HepG2 (cell line): ENCODE results near the gene CCDC50.

ENCODE experiments used
- CEBPB ChIP-seq: IDR thresholded peaks from 2 replicates; pipeline ENCODE4 v1.6.1; 2011; ENCODE audit warnings: low read depth, low read length, improper control_type of control experiment, borderline replicate concordance
- HIVEP1 ChIP-seq: sonication (generic); formaldehyde crosslinking; IDR thresholded peaks from 2 replicates; pipeline ENCODE4 v1.4.0; 2020; ENCODE audit warnings: mild to moderate bottlenecking, missing genetic modification reagents
- POLR2A ChIP-seq, 2 experiments: IDR thresholded peaks; 2 replicates each; pipeline ENCODE4 v1.6.1; 2011; ENCODE audit warnings: low read depth in 2 of 2, low read length in 2 of 2, mild to moderate bottlenecking in 1 of 2, moderate library complexity in 1 of 2; ENCODE audit not compliant: insufficient read depth in 1 of 2
- SNAPC5 ChIP-seq: sonication (generic); formaldehyde crosslinking; IDR thresholded peaks from 2 replicates; pipeline ENCODE4 v1.8.1; 2023; ENCODE audit warnings: mild to moderate bottlenecking, missing genetic modification reagents, borderline replicate concordance
- TF ChIP-seq, protein P1 (sequence below): sonication (generic); formaldehyde crosslinking; IDR thresholded peaks from 2 replicates; pipeline ENCODE4 v1.5.1; 2020; ENCODE audit warnings: mild to moderate bottlenecking, missing genetic modification reagents, borderline replicate concordance
- TF ChIP-seq, protein P2 (sequence below): sonication (generic); formaldehyde crosslinking; IDR thresholded peaks from 2 replicates; pipeline ENCODE4 v1.5.0; 2020; ENCODE audit warnings: mild to moderate bottlenecking, missing genetic modification reagents, moderate library complexity

DNA sequence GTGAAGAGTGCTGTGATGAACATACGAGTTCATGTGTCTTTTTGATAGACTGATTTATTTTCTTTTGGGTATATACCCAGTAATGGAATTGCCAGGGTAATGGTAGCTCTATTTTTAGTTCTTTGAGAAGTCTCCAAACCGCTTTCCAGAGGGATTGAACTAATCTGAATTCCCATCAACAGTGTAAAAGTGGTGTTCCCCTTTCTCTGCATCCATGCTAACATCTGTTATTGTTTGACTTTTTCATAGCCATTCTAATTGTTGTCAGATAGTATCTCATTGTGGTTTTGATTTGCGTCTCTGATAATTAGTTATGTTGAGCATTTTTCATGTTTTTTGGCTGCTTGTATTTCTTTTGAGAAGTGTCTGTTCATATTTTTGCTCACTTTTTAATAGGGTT is 55.9 kb downstream of the CCDC50 start:
- TF ChIP-seq, protein P1, sequence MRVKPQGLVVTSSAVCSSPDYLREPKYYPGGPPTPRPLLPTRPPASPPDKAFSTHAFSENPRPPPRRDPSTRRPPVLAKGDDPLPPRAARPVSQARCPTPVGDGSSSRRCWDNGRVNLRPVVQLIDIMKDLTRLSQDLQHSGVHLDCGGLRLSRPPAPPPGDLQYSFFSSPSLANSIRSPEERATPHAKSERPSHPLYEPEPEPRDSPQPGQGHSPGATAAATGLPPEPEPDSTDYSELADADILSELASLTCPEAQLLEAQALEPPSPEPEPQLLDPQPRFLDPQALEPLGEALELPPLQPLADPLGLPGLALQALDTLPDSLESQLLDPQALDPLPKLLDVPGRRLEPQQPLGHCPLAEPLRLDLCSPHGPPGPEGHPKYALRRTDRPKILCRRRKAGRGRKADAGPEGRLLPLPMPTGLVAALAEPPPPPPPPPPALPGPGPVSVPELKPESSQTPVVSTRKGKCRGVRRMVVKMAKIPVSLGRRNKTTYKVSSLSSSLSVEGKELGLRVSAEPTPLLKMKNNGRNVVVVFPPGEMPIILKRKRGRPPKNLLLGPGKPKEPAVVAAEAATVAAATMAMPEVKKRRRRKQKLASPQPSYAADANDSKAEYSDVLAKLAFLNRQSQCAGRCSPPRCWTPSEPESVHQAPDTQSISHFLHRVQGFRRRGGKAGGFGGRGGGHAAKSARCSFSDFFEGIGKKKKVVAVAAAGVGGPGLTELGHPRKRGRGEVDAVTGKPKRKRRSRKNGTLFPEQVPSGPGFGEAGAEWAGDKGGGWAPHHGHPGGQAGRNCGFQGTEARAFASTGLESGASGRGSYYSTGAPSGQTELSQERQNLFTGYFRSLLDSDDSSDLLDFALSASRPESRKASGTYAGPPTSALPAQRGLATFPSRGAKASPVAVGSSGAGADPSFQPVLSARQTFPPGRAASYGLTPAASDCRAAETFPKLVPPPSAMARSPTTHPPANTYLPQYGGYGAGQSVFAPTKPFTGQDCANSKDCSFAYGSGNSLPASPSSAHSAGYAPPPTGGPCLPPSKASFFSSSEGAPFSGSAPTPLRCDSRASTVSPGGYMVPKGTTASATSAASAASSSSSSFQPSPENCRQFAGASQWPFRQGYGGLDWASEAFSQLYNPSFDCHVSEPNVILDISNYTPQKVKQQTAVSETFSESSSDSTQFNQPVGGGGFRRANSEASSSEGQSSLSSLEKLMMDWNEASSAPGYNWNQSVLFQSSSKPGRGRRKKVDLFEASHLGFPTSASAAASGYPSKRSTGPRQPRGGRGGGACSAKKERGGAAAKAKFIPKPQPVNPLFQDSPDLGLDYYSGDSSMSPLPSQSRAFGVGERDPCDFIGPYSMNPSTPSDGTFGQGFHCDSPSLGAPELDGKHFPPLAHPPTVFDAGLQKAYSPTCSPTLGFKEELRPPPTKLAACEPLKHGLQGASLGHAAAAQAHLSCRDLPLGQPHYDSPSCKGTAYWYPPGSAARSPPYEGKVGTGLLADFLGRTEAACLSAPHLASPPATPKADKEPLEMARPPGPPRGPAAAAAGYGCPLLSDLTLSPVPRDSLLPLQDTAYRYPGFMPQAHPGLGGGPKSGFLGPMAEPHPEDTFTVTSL (CRISPR knock-in tag): no peak
- no peak for TF ChIP-seq CEBPB
- no peak for TF ChIP-seq SNAPC5
- TF ChIP-seq POLR2A (IDR thresholded peaks at IDR 0.05; ENCODE audit: insufficient read depth in 1 of 2, low read depth in 2 of 2, low read length in 2 of 2): no peak
- no peak for TF ChIP-seq HIVEP1 (CRISPR knock-in tag)
- TF ChIP-seq, protein P2, sequence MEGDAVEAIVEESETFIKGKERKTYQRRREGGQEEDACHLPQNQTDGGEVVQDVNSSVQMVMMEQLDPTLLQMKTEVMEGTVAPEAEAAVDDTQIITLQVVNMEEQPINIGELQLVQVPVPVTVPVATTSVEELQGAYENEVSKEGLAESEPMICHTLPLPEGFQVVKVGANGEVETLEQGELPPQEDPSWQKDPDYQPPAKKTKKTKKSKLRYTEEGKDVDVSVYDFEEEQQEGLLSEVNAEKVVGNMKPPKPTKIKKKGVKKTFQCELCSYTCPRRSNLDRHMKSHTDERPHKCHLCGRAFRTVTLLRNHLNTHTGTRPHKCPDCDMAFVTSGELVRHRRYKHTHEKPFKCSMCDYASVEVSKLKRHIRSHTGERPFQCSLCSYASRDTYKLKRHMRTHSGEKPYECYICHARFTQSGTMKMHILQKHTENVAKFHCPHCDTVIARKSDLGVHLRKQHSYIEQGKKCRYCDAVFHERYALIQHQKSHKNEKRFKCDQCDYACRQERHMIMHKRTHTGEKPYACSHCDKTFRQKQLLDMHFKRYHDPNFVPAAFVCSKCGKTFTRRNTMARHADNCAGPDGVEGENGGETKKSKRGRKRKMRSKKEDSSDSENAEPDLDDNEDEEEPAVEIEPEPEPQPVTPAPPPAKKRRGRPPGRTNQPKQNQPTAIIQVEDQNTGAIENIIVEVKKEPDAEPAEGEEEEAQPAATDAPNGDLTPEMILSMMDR (CRISPR knock-in tag): no peak
